Mesendoderm (in vitro differentiated cells): ENCODE results near the gene ANAPC16. TPM values are rescaled to one million over a fixed set of nuclear protein-coding genes. Genes with fewer than 3 reads are reported as not detected.

ENCODE experiments used
- DNase-seq: peaks from one replicate; pipeline ENCODE4 v3.0.0; 2013
- H2AK5ac ChIP-seq: 2 replicates; pipeline ENCODE4 v1.6.1; 2013; ENCODE audit warnings: low read length, inconsistent platforms
- H2BK120ac ChIP-seq: 2 replicates; pipeline ENCODE4 v1.6.1; 2013; ENCODE audit warnings: low read depth, mild to moderate bottlenecking, low read length, moderate library complexity, mixed read lengths
- H2BK15ac ChIP-seq: replicated peaks from 2 replicates; pipeline ENCODE4 v1.6.1; 2013; ENCODE audit warnings: low read depth, mild to moderate bottlenecking, moderate library complexity
- H2BK5ac ChIP-seq: 2 replicates; pipeline ENCODE4 v1.6.1; 2013; ENCODE audit warnings: low read length, inconsistent platforms
- H3K18ac ChIP-seq: 2 replicates; pipeline ENCODE4 v1.6.1; 2013; ENCODE audit warnings: mild to moderate bottlenecking, low read length, mixed read lengths
- H3K23ac ChIP-seq: one replicate; pipeline ENCODE4 v1.6.1; 2013; ENCODE audit warnings: low read length
- H3K27ac ChIP-seq: 2 replicates; pipeline ENCODE4 v1.5.1; 2013; ENCODE audit warnings: low read depth, mild to moderate bottlenecking, inconsistent platforms, low read length, moderate library complexity
- H3K27me3 ChIP-seq: 2 replicates; pipeline ENCODE4 v1.6.1; 2013; ENCODE audit warnings: low read length, control low read depth, mild to moderate bottlenecking, inconsistent platforms; ENCODE audit not compliant: insufficient read depth, poor library complexity
- H3K36me3 ChIP-seq: 2 replicates; pipeline ENCODE4 v1.6.1; 2013; ENCODE audit warnings: low read length, inconsistent platforms; ENCODE audit not compliant: control insufficient read depth, insufficient read depth
- H3K4ac ChIP-seq: one replicate; pipeline ENCODE4 v1.6.1; 2013; ENCODE audit warnings: low read depth, mild to moderate bottlenecking, low read length, moderate library complexity
- H3K4me1 ChIP-seq: 2 replicates; pipeline ENCODE4 v1.6.1; 2013; ENCODE audit warnings: low read depth, low read length, inconsistent platforms; ENCODE audit not compliant: control insufficient read depth
- H3K4me2 ChIP-seq: 2 replicates; pipeline ENCODE4 v1.6.1; 2013; ENCODE audit warnings: low read length
- H3K4me3 ChIP-seq: 2 replicates; pipeline ENCODE4 v1.5.1; 2013; ENCODE audit warnings: mild to moderate bottlenecking, low read length
- H3K56ac ChIP-seq: one replicate; pipeline ENCODE4 v1.6.1; 2013; ENCODE audit warnings: low read length
- H3K79me1 ChIP-seq: 2 replicates; pipeline ENCODE4 v1.6.1; 2013; ENCODE audit warnings: low read length, inconsistent platforms
- H3K79me2 ChIP-seq: 2 replicates; pipeline ENCODE4 v1.6.1; 2013; ENCODE audit warnings: mild to moderate bottlenecking, low read length; ENCODE audit not compliant: control insufficient read depth, insufficient read depth
- H3K9ac ChIP-seq: 2 replicates; pipeline ENCODE4 v1.6.1; 2013; ENCODE audit warnings: low read length, inconsistent platforms
- H4K5ac ChIP-seq: one replicate; pipeline ENCODE4 v1.6.1; 2013; ENCODE audit warnings: low read length
- H4K8ac ChIP-seq: one replicate; pipeline ENCODE4 v1.6.1; 2013; ENCODE audit warnings: low read depth, mild to moderate bottlenecking, control low read depth, low read length, moderate library complexity
- WGBS: extraction: QIAGEN DNeasy Blood & Tissue Kit; methylation state at CpG from one replicate; pipeline ENCODE4 v1.1.7; 2013; ENCODE audit warnings: low lambda C conversion rate, missing lambda C conversion rate; ENCODE audit not compliant: insufficient coverage; ENCODE audit errors: extremely low coverage; 5-methylcytosine and 5-hydroxymethylcytosine counted together
- polyA plus RNA-seq, 2 experiments: library from polyadenylated mRNA; stranded (reverse); fragments of 200-250 nt; gene quantifications; one replicate each; pipeline ENCODE4 v1.2.3, GENCODE V29; 2013

Gene ANAPC16
- polyA plus RNA-seq (2013, experiment 1 of 2) = 46.8 TPM
- 43.6 TPM for polyA plus RNA-seq (2013, experiment 2 of 2)

DNA sequence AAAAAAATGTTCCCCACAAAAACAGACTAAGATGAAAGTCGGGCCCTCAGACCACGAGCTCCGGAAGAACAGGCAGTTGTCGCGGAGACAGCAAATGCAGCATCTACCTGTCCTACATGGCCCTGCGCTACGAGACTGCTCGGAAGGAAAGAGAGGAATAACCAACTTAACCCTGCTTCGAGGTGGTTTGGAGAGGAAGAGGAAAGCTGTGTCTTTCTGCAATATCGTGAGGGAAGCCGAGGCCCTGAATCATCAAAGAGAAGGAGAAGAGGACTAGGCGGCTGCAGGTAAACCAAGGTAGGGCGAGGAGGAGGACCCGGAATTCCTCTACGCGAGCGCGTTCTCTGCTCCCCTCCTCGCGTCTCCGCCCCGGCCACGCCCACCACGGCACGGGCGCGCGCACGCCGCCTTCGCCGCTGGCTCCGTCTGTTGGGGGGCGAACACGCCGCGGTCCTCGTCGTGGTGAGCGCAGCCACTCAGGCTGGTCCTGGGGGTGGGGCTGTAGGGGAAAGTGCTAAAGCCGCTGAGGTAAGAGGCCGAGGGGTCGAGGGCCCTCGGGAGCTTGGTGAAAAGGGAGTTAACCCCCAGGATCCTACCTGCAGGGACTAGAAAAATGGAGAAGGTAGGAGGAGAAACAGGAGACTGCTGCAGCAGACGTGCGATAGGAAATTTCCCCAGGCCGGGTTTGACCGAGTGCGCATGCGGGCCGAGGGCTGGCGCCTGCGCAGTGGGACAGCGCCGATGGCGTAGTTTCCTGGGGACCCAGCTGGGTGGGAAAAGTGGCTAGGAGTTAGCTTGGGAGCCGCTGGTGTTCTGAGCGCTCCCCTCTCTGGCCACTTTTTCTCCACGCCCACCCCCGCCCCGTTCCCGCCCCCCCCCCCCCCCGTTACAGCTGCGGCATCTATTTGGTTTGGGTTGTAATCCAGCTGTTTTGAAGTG, at the start of gene ANAPC16, which contains the start of gene ASCC1:
Gene ANAPC16 (plus strand): TSS at position 402 of the 939 bp plus-strand sequence. CDS start 7,903 bp downstream, outside the sequence.
Gene ASCC1 (minus strand): TSS at position 666 of the 939 bp plus-strand sequence. CDS start 2,978 bp downstream, outside the sequence.
- Histone ChIP-seq H3K4me2 (peak within 1 kb of the TSS; percentile 84), H3K4me1 (no peaks in the 10 kb centered on the region), H3K79me1 (peaks cover 1% of the 10 kb centered on the region), H4K5ac (no peak within 1 kb of the TSS), H3K4me3 (peak within 1 kb of the TSS; percentile 88), H3K4ac (peak within 1 kb of the TSS; percentile 83), H2BK5ac (peak within 1 kb of the TSS; percentile 96), H3K27me3 (no peaks in the 10 kb centered on the region), H3K18ac (peak within 1 kb of the TSS; percentile 40), H3K79me2 (peaks cover 18% of the 10 kb centered on the region), H3K9ac (peak within 1 kb of the TSS; percentile 98), H2AK5ac (no peak within 1 kb of the TSS), H2BK15ac (no peak within 1 kb of the TSS), H3K56ac (peak within 1 kb of the TSS; percentile 98), H2BK120ac (no peak within 1 kb of the TSS), H3K36me3 (no peaks in the 10 kb centered on the region), H4K8ac (no peak within 1 kb of the TSS), H3K27ac (peak within 1 kb of the TSS; percentile 95), H3K23ac (no peak within 1 kb of the TSS)
- DNase-seq = peak; percentile 96
- no CpG with 5 or more reads among the region's 64 CpGs for WGBS

- H3K79me1 ChIP-seq = no peaks in the 10 kb centered on the region
- no peak overlapping the region for H4K5ac ChIP-seq
- WGBS = no CpG with 5 or more reads among the region's 3 CpGs
- no peak overlapping the region for H3K56ac ChIP-seq
- no peak overlapping the region for H3K18ac ChIP-seq
- no peaks in the 10 kb centered on the region for H3K36me3 ChIP-seq
- H3K4me3 ChIP-seq = no peak overlapping the region
- no peaks in the 10 kb centered on the region for H3K4me1 ChIP-seq
- no peak overlapping the region for H2AK5ac ChIP-seq
- H3K23ac ChIP-seq = no peak overlapping the region
- H3K27me3 ChIP-seq = no peaks in the 10 kb centered on the region
- H2BK5ac ChIP-seq = no peak overlapping the region
- no peak overlapping the region for H2BK120ac ChIP-seq
- H2BK15ac ChIP-seq = no peak overlapping the region
- H3K4me2 ChIP-seq = no peak overlapping the region
- no peak for DNase-seq
- no peak overlapping the region for H3K4ac ChIP-seq
- H3K27ac ChIP-seq = no peak overlapping the region
- H3K79me2 ChIP-seq = no peaks in the 10 kb centered on the region
- H3K9ac ChIP-seq = no peak overlapping the region
- H4K8ac ChIP-seq = no peak overlapping the region
Measured at GRCh38 chr10:72167118-72167517, 48.7 kb upstream of the ANAPC16 start.

DNA sequence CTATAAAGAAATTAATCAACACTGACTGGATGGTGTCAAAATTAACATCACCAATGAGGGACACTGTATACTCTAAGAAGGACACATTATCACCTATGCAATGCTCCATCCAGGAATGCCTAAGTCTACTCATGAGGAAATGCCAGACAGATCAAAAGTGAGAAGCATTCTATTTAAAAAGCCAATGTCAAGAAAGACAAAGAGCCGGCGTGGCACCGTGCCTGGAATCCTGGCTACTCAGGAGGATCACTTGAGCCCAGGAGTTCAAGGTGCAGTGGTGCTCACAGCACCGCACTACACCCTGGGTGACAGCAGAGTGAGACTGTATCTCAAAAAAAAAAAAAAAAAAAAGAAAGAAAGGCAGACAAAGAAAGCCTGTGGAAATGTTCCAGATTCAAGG, 45.5 kb upstream of the ANAPC16 start:
- no peak overlapping the region for H2BK15ac ChIP-seq
- peak; percentile 27 for DNase-seq
- no peaks in the 10 kb centered on the region for H3K36me3 ChIP-seq
- H3K9ac ChIP-seq = no peak overlapping the region
- H3K4me3 ChIP-seq = no peak overlapping the region
- H4K5ac ChIP-seq = no peak overlapping the region
- no peaks in the 10 kb centered on the region for H3K27me3 ChIP-seq
- no peak overlapping the region for H3K23ac ChIP-seq
- no peak overlapping the region for H3K18ac ChIP-seq
- H3K79me1 ChIP-seq = no peaks in the 10 kb centered on the region
- no CpG with 5 or more reads among the region's 4 CpGs for WGBS
- H3K4me1 ChIP-seq = no peaks in the 10 kb centered on the region
- no peak overlapping the region for H2BK5ac ChIP-seq
- H3K4me2 ChIP-seq = no peak overlapping the region
- H2BK120ac ChIP-seq = no peak overlapping the region
- H3K4ac ChIP-seq = no peak overlapping the region
- H3K27ac ChIP-seq = no peak overlapping the region
- H3K79me2 ChIP-seq = no peaks in the 10 kb centered on the region
- H3K56ac ChIP-seq = no peak overlapping the region
- no peak overlapping the region for H4K8ac ChIP-seq
- H2AK5ac ChIP-seq = no peak overlapping the region

- no peak overlapping the region for H2BK120ac ChIP-seq
- H3K4ac ChIP-seq = no peak overlapping the region
- H3K4me2 ChIP-seq = no peak overlapping the region
- no peak for DNase-seq
- H2BK15ac ChIP-seq = no peak overlapping the region
- no peaks in the 10 kb centered on the region for H3K36me3 ChIP-seq
- H3K23ac ChIP-seq = no peak overlapping the region
- H3K56ac ChIP-seq = no peak overlapping the region
- no peak overlapping the region for H3K4me3 ChIP-seq
- no peak overlapping the region for H2BK5ac ChIP-seq
- no peaks in the 10 kb centered on the region for H3K4me1 ChIP-seq
- no peak overlapping the region for H3K27ac ChIP-seq
- no peaks in the 10 kb centered on the region for H3K79me1 ChIP-seq
- H3K9ac ChIP-seq = no peak overlapping the region
- no peak overlapping the region for H3K18ac ChIP-seq
- no peak overlapping the region for H4K5ac ChIP-seq
- H4K8ac ChIP-seq = no peak overlapping the region
- H3K79me2 ChIP-seq = no peaks in the 10 kb centered on the region
- 100% methylated on average over 2 of the region's 4 CpGs for WGBS
- no peaks in the 10 kb centered on the region for H3K27me3 ChIP-seq
- no peak overlapping the region for H2AK5ac ChIP-seq
Measured at GRCh38 chr10:72170733-72171132, 45.1 kb upstream of the ANAPC16 start.

GRCh38 chr10:72171175-72171630, 44.6 kb upstream of the ANAPC16 start:
- Histone ChIP-seq H2BK120ac (no peak overlapping the region), H3K4ac (no peak overlapping the region), H4K8ac (no peak overlapping the region), H2AK5ac (no peak overlapping the region), H3K36me3 (no peaks in the 10 kb centered on the region), H3K79me1 (no peaks in the 10 kb centered on the region), H3K18ac (no peak overlapping the region), H3K56ac (no peak overlapping the region), H3K23ac (no peak overlapping the region), H3K79me2 (no peaks in the 10 kb centered on the region), H3K27me3 (no peaks in the 10 kb centered on the region), H3K4me2 (no peak overlapping the region), H3K4me1 (no peaks in the 10 kb centered on the region), H3K9ac (no peak overlapping the region), H3K4me3 (no peak overlapping the region), H2BK5ac (no peak overlapping the region), H4K5ac (no peak overlapping the region), H2BK15ac (no peak overlapping the region), H3K27ac (no peak overlapping the region)
- DNase-seq = peak; percentile 91
- WGBS = no CpG with 5 or more reads among the region's 7 CpGs
